Activated CD8-positive, alpha-beta memory T cell treated with anti-CD3 and anti-CD28 coated beads, Interleukin-2, amount 10 ng/mL, durations not matched to agents 7 days and 5 days (primary cell): Measurements from ENCODE around the gene GNAS. TPM values are rescaled to one million over a fixed set of nuclear protein-coding genes. Genes with fewer than 3 reads are reported as not detected.
"Not testable (repeated sequence)": the region's sequence is repeated elsewhere in the genome, so short reads cannot be mapped to it uniquely, and the experiment has no call there.

Experiments used
- ATAC-seq: fragments of 150-1000 bp; cut with Tn5 transposase; one replicate; pipeline ENCODE4 v1.10.0; 2021; ENCODE audit warnings: moderate library complexity
- CTCF ChIA-PET: fragments of 350-600 bp; sonication (Branson Sonifier 250); formaldehyde crosslinking; loops from one replicate; lab custom pipeline; 2021; ENCODE audit warnings: antibody characterized with exemption; lab: Charles Lee
- DNase-seq: peaks from one replicate; pipeline ENCODE4 v3.0.0-alpha.2; 2020
- H3K27ac Mint-ChIP-seq: one replicate; pipeline ENCODE4 v1.8.0; 2021; ENCODE audit warnings: mild to moderate bottlenecking, mixed read lengths
- H3K27me3 Mint-ChIP-seq: one replicate; pipeline ENCODE4 v1.8.0; 2021; ENCODE audit warnings: mixed read lengths
- H3K36me3 Mint-ChIP-seq: one replicate; pipeline ENCODE4 v1.8.0; 2021; ENCODE audit warnings: mild to moderate bottlenecking, mixed read lengths
- H3K4me1 Mint-ChIP-seq: one replicate; pipeline ENCODE4 v1.8.0; 2021; ENCODE audit warnings: mixed read lengths
- H3K4me3 Mint-ChIP-seq: one replicate; pipeline ENCODE4 v1.8.0; 2021; ENCODE audit warnings: mild to moderate bottlenecking, moderate library complexity, mixed read lengths
- H3K9me3 Mint-ChIP-seq: one replicate; pipeline ENCODE4 v1.8.0; 2022; ENCODE audit warnings: low read depth, mixed read lengths
- microRNA-seq: library from miRNA; unstranded; fragments of <30 nt; microRNA quantifications from one replicate; pipeline ENCODE4 v1.2.0, GENCODE V29; 2022
- total RNA-seq, 2 experiments: library from RNA; stranded (reverse); gene quantifications; one replicate each; pipeline ENCODE4 v1.2.3, GENCODE V29; 2021

GNAS gene
- total RNA-seq, 2 experiments from 2014 or later, result 817 to 859 TPM

- H3K27me3 Mint-ChIP-seq, result peaks cover 20% of the 10 kb centered on the region
- H3K4me1 Mint-ChIP-seq, H3K36me3 Mint-ChIP-seq, H3K9me3 Mint-ChIP-seq, CTCF ChIA-PET, ATAC-seq, H3K27ac Mint-ChIP-seq, H3K4me3 Mint-ChIP-seq, DNase-seq: not testable (repeated sequence)
Observed at GRCh38 chr20:58947797-58948388, 95.4 kb downstream of the GNAS start.

DNA sequence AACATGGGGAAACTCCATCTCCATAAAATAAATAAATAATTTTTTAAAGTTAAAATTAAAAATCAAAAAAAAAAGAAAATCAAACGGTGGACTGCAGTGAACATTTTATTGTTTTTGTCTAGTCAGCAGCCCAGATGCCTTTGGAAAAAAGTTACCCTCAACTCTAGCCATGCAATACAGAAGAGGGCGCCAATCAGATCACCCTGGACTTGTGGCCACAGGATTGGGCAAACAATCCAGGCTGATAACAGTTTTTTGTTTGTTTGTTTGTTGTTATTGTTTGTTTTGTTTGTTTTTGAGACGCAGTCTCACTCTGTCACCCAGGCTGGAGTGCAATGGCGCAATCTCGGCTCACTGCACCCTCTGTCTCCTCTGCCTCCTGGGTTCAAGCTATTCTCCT lies 98.1 kb downstream of the GNAS start:
- no peaks in the 10 kb centered on the region for H3K4me1 Mint-ChIP-seq
- no peak for ATAC-seq
- H3K27me3 Mint-ChIP-seq, result peaks cover 27% of the 10 kb centered on the region
- DNase-seq, result no peak
- H3K27ac Mint-ChIP-seq, result no peak overlapping the region
- CTCF ChIA-PET, result no interaction called here
- no peak overlapping the region for H3K4me3 Mint-ChIP-seq
- no peaks in the 10 kb centered on the region for H3K36me3 Mint-ChIP-seq
- H3K9me3 Mint-ChIP-seq, result no peaks in the 10 kb centered on the region

GRCh38 chr20:58953050-58953449 lies 100.5 kb downstream of the GNAS start:
- Mint-ChIP-seq H3K9me3 (no peaks in the 10 kb centered on the region), H3K27ac (no peak overlapping the region), H3K4me3 (no peak overlapping the region), H3K27me3 (peaks cover 27% of the 10 kb centered on the region), H3K36me3 (no peaks in the 10 kb centered on the region), H3K4me1 (no peaks in the 10 kb centered on the region)
- DNase-seq, result no peak
- ATAC-seq, result no peak
- CTCF ChIA-PET, result no interaction called here

GRCh38 chr20:58956078-58956477 lies 103.6 kb downstream of the GNAS start:
- H3K36me3 Mint-ChIP-seq, result no peaks in the 10 kb centered on the region
- CTCF ChIA-PET, result no interaction called here

GRCh38 chr20:58959652-58960051 lies 107.1 kb downstream of the GNAS start:
- no peak for DNase-seq
- no peaks in the 10 kb centered on the region for H3K36me3 Mint-ChIP-seq
- CTCF ChIA-PET, result no interaction called here

More at GRCh38 chr20:58956078-58956477, 103.6 kb downstream of the GNAS start:
- no peak overlapping the region for H3K27ac Mint-ChIP-seq
- no peaks in the 10 kb centered on the region for H3K4me1 Mint-ChIP-seq
- DNase-seq (no peak), ATAC-seq (no peak)
- no peak overlapping the region for H3K4me3 Mint-ChIP-seq
- H3K9me3 Mint-ChIP-seq, result no peaks in the 10 kb centered on the region
- peaks cover 30% of the 10 kb centered on the region for H3K27me3 Mint-ChIP-seq

More at GRCh38 chr20:58959652-58960051, 107.1 kb downstream of the GNAS start:
- no peak overlapping the region for H3K27ac Mint-ChIP-seq
- ATAC-seq, result no peak
- H3K27me3 Mint-ChIP-seq, result peaks cover 19% of the 10 kb centered on the region
- no peaks in the 10 kb centered on the region for H3K4me1 Mint-ChIP-seq
- no peak overlapping the region for H3K4me3 Mint-ChIP-seq
- no peaks in the 10 kb centered on the region for H3K9me3 Mint-ChIP-seq

Small RNA genes lying within 50 kb of the gene (microRNA-seq; reads per million reads assigned to microRNA genes)
- gene MIR298, result not detected

Other genes with a start within 250 kb of the GNAS start
- 100 to 1,000 TPM; 120 to 165 TPM for gene STX16, start 201.4 kb upstream of the GNAS start, total RNA-seq
- 10 to 100 TPM; 19.3 to 30.4 TPM for gene NPEPL1, start 159.9 kb upstream of the GNAS start, total RNA-seq
- gene GNAS-AS1, start 1.8 kb upstream of the GNAS start, total RNA-seq, result 1 to 10 TPM in 1 of 2 experiments, under 1 TPM in 1; 0.89 to 1.8 TPM
- gene NELFCD, start 128.5 kb downstream of the GNAS start, total RNA-seq, result 10 to 100 TPM; 71.2 to 86.2 TPM
- 10 to 100 TPM; 39.6 to 48.0 TPM for gene CTSZ, start 154.5 kb downstream of the GNAS start, total RNA-seq
- gene TUBB1, start 166.7 kb downstream of the GNAS start, total RNA-seq, result not detected
- gene ATP5F1E, start 179.6 kb downstream of the GNAS start, total RNA-seq, result 10 to 100 TPM; 78.3 to 80.8 TPM
- 100 to 1,000 TPM in 1 of 2 experiments, 10 to 100 TPM in 1; 80.4 to 104 TPM for gene PRELID3B, start 190.1 kb downstream of the GNAS start, total RNA-seq